Lower leg skin (tissue), 3 donors: ENCODE data around the gene GOLPH3.

Source experiments
- POLR2A ChIP-seq, 2 donors: fragments of 450-650 bp; IDR thresholded peaks; one replicate each; pipeline ENCODE4 v1.6.1; 2016 to 2017; ENCODE audit warnings: antibody characterized with exemption in 2 of 2, mild to moderate bottlenecking in 1 of 2, moderate library complexity in 1 of 2
- TF ChIP-seq, protein P1 (sequence below), 3 donors: fragments of 450-650 bp; IDR thresholded peaks; one replicate each; pipeline ENCODE4 v1.5.1; 2016; ENCODE audit warnings: antibody characterized with exemption in 3 of 3, mild to moderate bottlenecking in 3 of 3, moderate library complexity in 2 of 3

DNA sequence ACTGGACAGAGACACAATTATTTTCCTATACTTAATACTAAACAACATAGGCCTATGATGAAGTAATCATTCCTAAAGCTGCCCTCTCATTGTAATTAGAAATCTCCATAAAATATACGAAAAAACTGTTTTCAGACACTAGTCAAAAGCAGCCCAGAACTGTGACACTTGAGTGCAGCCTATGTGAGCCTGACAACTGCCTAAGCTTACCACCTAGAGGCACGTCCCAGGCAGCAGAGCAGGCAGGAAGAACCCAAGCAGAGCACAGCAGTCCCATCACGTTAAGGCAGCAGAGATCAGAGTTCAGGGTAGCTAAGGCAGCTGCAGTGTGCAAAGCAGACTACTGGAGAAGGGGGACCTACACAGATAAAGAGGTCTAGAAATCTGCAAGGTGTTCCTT is 46.4 kb downstream of the GOLPH3 start:
- TF ChIP-seq, protein P1, sequence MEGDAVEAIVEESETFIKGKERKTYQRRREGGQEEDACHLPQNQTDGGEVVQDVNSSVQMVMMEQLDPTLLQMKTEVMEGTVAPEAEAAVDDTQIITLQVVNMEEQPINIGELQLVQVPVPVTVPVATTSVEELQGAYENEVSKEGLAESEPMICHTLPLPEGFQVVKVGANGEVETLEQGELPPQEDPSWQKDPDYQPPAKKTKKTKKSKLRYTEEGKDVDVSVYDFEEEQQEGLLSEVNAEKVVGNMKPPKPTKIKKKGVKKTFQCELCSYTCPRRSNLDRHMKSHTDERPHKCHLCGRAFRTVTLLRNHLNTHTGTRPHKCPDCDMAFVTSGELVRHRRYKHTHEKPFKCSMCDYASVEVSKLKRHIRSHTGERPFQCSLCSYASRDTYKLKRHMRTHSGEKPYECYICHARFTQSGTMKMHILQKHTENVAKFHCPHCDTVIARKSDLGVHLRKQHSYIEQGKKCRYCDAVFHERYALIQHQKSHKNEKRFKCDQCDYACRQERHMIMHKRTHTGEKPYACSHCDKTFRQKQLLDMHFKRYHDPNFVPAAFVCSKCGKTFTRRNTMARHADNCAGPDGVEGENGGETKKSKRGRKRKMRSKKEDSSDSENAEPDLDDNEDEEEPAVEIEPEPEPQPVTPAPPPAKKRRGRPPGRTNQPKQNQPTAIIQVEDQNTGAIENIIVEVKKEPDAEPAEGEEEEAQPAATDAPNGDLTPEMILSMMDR (IDR thresholded peaks at IDR 0.05): no peak
- no peak for TF ChIP-seq POLR2A (IDR thresholded peaks at IDR 0.05)
